ENCODE results near the gene FILIP1L. TPM values are rescaled to one million over a fixed set of nuclear protein-coding genes. Genes with fewer than 3 reads are reported as not detected.
A peak's percentile ranks its signal among the peaks of the same experiment; 100 is the strongest.

FILIP1L gene
- total RNA-seq (2013): 0.71 TPM
- polyA plus RNA-seq (under 1 TPM; 0.13 to 0.40 (median 0.25) TPM), polyA minus RNA-seq (0.16 and 0.42 TPM in 2 replicates), total RNA-seq (4.3 to 24.4 (median 18.2) reads per million in 11 experiments)

DNA sequence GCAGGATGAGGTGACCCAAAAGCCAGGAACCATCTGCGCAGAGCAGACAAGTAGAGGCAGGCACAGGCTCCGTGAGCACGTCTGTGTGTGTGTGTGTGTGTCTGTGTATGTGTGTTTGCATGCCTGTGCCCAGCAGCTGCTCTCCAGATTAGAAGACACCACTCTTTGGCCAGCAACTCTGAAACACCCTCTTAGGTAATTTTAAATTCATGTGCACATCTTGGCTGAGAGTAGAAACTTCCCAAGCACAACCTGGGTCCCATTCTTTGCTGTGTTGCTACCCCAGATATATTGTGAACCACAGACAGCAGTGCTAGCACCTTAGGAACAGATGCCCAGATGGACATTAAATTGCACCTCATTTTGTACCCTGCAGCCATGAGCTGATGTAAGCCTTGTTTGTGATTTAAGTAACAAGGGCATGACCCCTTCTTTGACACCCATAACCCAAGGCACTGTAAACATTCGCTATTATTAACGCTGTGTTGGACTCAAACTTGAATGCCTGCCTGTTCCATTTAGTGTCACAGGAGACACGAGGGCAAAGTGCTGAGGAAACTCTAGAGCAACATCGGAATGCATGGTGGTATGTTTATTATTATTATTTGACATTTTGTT is at the start of gene FILIP1L:
FILIP1L (minus strand) TSS at position 89 of the 618 bp plus-strand sequence.
- Histone ChIP-seq H3K4me1 (ENCODE audit: control insufficient read depth in 1 of 2, insufficient read depth in 2 of 2, low read length in 2 of 2) (peaks cover 4 to 7% of the 10 kb centered on the region in 2 donors), H3K9me3 (replicated peaks in 1 of 2; ENCODE audit: control insufficient read depth in 1 of 2, insufficient read depth in 1 of 2, low read length in 2 of 2) (no peaks in the 10 kb centered on the region), H3K79me2 (ENCODE audit: insufficient read depth, low read length) (no peaks in the 10 kb centered on the region), H4K20me1 (ENCODE audit: insufficient read depth, low read length) (no peaks in the 10 kb centered on the region), H3K27me3 (ENCODE audit: control insufficient read depth in 2 of 2, insufficient read depth in 2 of 2, low read length in 2 of 2) (no peaks in the 10 kb centered on the region), H3K9ac (ENCODE audit: insufficient read depth, low read length, poor library complexity, severe bottlenecking) (no peak within 1 kb of the TSS), H3K36me3 (replicated peaks in 1 of 2; ENCODE audit: control insufficient read depth in 1 of 2, insufficient read depth in 2 of 2, low read length in 2 of 2) (no peaks in the 10 kb centered on the region), H3K4me3 (replicated peaks in 1 of 3; ENCODE audit: low read depth in 2 of 3, low read length in 3 of 3) (no peak within 1 kb of the TSS), H2AFZ (ENCODE audit: insufficient read depth, low read depth, low read length, poor library complexity, severe bottlenecking) (no peak within 1 kb of the TSS), H3K27ac (ENCODE audit: low read depth in 1 of 2, low read length in 2 of 2) (no peak within 1 kb of the TSS), H3K4me2 (replicated peaks; ENCODE audit: extremely low read depth, low read length, poor library complexity, severe bottlenecking) (no peak within 1 kb of the TSS)
- Mint-ChIP-seq H3K4me1 (peaks cover 9% of the 10 kb centered on the region), H3K27ac (peak within 1 kb of the TSS in 5 of 7 donors; percentile 15 to 82 (median 69)), H3K4me3 (no peak within 1 kb of the TSS), H3K27me3 (ENCODE audit: low read depth in 3 of 3) (no peaks in the 10 kb centered on the region), H3K9me3 (no peaks in the 10 kb centered on the region), H3K36me3 (no peaks in the 10 kb centered on the region)
- intact Hi-C loops (cut with micrococcal nuclease): no loop called here
- TF ChIP-seq CTCF (IDR thresholded peaks at IDR 0.05): no peak
- 97% methylated on average over 5 of the region's 7 CpGs for WGBS (ENCODE audit: insufficient coverage)
- no peak for DNase-seq

GRCh38 chr3:100163787-100164186 is 49.5 kb upstream of the FILIP1L start:
- Mint-ChIP-seq H3K36me3 (peaks cover 0 to 6% of the 10 kb centered on the region in 2 donors), H3K4me1 (no peaks in the 10 kb centered on the region), H3K27me3 (ENCODE audit: low read depth in 3 of 3) (no peaks in the 10 kb centered on the region), H3K4me3 (no peak overlapping the region), H3K27ac (no peak overlapping the region), H3K9me3 (no peaks in the 10 kb centered on the region)
- Histone ChIP-seq H3K4me2 (replicated peaks; ENCODE audit: extremely low read depth, low read length, poor library complexity, severe bottlenecking) (no peak overlapping the region), H3K4me1 (ENCODE audit: control insufficient read depth in 1 of 2, insufficient read depth in 2 of 2, low read length in 2 of 2) (no peaks in the 10 kb centered on the region), H3K4me3 (replicated peaks in 1 of 3; ENCODE audit: low read depth in 2 of 3, low read length in 3 of 3) (no peak overlapping the region), H3K9me3 (replicated peaks in 1 of 2; ENCODE audit: control insufficient read depth in 1 of 2, insufficient read depth in 1 of 2, low read length in 2 of 2) (no peaks in the 10 kb centered on the region), H4K20me1 (ENCODE audit: insufficient read depth, low read length) (no peaks in the 10 kb centered on the region), H3K9ac (ENCODE audit: insufficient read depth, low read length, poor library complexity, severe bottlenecking) (no peak overlapping the region), H3K36me3 (replicated peaks in 1 of 2; ENCODE audit: control insufficient read depth in 1 of 2, insufficient read depth in 2 of 2, low read length in 2 of 2) (no peaks in the 10 kb centered on the region), H3K27me3 (ENCODE audit: control insufficient read depth in 2 of 2, insufficient read depth in 2 of 2, low read length in 2 of 2) (no peaks in the 10 kb centered on the region), H3K27ac (ENCODE audit: low read depth in 1 of 2, low read length in 2 of 2) (no peak overlapping the region), H2AFZ (ENCODE audit: insufficient read depth, low read depth, low read length, poor library complexity, severe bottlenecking) (no peak overlapping the region), H3K79me2 (ENCODE audit: insufficient read depth, low read length) (no peaks in the 10 kb centered on the region)
- intact Hi-C loops (cut with micrococcal nuclease): no loop called here
- TF ChIP-seq CTCF (IDR thresholded peaks at IDR 0.05): no peak
- no peak for DNase-seq
- 100% methylated on average over 1 of the region's 2 CpGs for WGBS (ENCODE audit: insufficient coverage)

Measured in CD14-positive monocyte (primary cell).